AML-193 (cell line): ENCODE data around the gene WIPI1.
"Not testable (repeated sequence)": the region's sequence is repeated elsewhere in the genome, so short reads cannot be mapped to it uniquely, and the experiment has no call there.

Experiments
- DNase-seq, 2 experiments: peaks; one replicate each; lab custom pipeline; 2025; lab: John Stamatoyannopoulos, UW

Gene WIPI1

DNA sequence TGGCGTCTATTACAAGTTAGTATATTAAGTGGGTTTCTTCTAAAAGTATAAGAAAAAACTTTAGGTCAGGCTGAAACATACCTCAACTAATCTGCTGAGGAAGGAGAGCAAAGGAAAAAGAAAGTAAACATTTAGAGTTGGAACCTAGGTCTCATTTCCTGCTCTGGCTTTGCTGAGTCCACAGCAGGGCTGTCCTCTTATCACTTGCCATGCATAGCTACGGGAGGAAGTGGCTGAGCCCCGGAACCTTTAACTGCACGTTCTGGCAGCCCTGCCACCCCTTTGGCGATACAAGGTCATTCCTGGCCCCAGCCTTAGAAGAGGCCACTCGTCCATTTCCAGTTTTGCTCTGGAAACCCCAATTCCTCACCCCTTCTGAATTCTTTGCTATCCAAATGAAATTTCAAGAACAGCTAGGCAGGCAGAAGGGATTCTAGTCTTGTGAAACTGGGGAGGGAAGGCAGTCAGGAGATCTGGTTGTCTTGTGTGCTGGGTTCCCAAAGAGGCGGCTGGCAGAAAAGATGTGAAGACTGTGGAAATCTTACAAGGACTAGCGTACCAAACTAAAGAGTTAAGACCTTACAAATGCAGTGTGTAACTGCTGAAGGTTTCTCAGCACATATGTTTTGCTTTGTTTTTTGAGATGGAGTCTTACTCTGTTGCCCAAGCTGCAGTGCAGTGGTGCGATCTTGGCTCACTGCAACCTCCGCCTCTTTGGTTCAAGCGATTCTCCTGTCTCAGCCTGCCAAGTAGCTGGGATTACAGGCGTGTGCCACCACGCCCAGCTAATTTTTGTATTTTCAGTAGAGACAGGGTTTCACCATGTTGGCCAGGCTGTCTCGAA, 19.1 kb downstream of the WIPI1 start:
- peak; percentile 59 to 66 for DNase-seq

DNA sequence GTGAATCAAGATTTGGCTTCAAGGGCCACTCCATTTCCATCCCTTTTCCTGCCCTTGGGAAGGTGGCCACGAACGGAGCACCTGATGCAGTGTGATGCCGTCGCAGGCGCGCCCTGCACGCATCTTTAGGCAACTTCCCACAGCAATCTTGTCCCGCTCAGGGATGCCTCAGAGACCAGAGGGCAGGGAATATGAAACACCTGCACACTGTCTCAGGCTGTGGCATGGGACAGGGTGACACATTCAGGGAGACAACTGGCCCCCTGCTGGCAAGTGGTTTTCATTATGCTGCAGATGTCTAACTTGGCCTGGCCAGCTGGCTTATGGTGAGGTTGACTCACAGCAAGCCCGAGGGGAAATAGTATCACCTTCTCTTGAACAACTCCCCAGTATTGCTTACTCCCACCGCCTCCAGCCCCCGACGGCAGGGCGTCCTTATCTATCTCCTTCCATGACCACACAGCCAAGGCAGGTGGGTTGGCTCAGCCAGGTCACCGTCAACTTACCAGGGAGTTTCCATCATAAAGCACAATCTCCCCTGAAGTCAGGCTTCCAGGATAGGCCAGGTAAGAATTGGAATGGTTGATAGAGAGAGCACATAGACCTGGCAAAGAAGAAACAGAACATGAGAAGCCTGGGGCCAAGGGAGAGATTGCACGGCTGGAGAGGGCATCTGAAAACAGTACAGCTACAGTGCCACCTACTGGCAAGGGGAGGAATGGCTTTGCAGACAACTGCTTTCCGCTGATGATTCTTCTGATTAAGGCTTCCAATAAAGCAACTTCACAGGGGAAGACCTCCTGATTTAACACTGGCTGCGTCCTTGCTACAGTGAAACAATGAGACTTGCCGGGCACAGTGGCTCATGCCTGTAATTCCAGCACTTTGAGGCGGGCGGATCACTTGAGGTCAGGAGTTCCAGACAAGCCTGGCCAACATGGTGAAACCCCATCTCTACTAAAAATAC, 21.1 kb downstream of the WIPI1 start:
- peak; percentile 89 to 90 for DNase-seq

DNA sequence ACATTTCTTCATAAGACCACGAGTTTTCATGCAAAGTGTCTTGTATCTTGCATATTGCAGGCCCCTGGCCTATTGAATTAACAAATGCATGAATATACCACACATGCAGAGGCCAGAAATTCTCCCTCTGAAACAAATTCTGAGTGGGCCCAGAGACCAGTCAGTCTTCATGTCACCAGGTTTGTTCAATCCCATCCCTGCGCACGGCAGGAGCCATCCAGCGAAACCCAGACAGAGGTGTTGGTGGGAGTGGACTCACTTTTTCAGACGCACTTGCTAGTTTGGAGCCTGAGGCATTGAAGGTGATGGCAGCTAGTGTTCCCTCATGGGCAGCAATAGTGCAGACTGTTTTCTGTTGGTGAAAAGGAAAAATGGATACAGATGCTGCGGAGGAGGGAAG, 21.9 kb downstream of the WIPI1 start:
- no peak for DNase-seq

DNA sequence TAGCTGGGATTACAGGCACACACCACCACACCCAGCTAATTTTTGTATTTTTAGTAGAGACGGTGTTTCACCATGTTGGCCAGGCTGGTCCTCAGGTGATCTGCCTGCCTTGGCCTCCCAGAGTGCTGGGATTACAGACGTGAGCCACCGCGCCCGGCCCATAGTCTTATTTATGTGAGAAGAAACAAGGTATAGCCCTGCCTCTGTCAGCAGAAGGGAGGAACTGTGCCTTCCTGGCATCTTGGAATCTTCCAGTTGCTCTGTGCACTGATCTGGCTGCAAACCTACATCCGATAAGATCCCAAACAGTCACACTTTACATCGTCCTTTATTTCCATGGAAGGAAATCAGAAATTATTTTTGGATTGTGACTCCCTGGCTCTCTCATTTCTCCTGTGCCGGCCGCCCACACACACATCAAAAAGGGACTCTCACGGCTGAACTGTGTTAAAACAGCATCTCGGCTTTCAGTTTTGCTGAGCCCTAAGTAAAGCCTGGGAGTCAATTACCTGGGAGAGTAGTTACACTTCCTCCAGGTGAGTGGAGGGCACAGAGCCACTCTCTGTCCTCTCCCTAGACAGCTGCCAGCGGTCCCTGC, 23.3 kb downstream of the WIPI1 start:
- DNase-seq, result no peak

DNA sequence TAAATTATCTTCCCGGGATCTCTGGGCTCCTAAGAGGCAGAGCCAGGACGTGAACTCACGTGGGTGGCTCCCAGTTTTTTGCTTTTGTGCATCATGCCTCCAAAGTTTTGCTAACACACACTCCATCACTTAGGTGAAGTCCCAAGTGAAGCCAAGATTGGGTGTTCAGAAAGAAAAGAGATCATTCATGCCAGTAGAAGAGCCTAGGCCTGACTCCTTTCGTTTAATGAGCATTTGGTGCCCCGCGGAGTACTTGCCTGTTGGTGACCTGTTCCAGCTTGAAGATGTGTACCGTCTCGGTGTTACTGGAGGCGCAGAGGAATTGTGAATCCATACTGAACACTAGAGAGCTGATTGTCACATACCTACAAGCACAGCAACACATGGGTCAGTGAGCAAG, 24.1 kb downstream of the WIPI1 start:
- DNase-seq, result no peak

DNA sequence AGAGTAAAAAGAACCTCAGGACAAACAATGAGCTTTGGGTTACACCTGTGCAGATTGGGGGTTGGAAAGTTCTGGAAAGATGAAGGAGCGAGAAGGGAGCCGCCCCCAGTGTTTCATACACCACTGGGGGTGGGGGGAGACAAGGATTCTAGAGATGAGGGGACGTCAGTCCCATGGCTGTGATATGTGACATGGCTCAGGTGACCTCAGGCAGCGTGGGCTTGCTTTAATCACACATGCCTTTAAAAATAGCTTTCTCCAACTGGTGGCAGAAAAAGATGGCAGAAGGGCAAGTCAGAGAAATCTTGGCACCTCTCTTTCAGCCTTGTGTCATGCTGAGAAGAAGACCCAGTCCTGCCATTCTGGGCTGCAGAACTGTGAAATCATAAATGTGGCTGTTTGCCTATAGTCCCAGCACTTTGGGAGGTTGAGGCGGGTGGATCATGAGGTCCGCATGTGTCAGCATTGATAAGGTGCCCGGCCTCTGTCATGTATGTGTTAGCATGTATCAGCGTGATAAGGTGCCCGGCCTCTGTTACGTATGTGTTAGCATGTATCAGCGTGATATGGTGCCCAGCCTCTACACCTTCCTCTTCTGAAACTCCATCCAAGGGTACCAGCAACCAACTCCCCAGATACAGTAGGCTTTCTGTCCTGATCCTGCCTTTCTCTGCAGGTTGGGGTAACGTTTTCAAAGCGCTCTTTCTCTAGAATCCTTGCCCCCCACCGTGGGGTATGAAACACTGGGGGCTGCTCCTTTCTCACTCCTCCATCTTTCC, 25.0 kb downstream of the WIPI1 start:
- no peak for DNase-seq

DNA sequence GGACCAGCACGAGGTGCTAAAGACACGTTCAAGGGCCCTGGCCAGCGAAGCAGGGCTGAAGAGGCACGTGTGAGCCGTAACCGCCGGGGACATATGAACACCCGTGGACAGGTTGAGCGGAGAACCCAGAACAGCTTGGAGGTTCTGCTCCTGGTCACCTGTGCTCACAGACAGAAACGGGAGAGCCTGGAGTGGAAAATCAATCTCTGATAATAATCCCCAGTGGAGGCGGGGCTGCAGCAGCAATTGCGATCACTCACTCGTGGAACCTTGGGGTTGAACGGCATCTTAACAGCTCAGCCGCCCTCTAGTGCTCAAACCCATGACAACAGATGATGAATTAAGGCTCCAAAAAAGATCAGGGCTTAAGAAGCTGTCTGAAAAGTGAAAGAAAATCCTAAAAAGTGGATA, 25.6 kb downstream of the WIPI1 start:
- peak; percentile 38 for DNase-seq

DNA sequence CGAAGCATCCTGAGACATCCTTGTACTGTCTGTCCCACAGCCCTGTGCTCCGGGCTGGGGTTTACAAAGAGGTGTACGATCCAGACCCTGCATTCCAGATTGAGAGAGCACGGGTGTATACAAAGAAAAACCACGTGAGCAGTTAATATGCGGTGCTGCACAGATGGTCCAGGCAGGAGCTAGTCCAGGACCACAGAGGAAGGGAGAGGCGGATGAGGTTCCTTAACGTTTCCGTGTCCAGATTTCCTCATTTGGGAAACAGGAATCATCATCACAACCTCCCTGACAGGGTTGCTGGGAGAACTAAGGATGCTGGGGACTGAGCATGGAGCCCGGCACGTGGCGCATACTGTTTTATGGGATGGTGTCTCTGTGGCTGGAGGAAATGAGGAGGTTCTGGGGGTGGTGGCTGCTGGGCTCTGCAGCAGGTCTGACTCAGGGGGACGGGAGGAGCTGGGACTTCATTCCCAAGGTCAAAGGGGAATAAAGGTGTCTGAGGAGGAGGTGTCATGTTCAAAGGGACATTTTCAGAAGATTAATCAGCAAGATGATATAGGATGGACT, 26.2 kb downstream of the WIPI1 start:
- DNase-seq, result no peak

DNA sequence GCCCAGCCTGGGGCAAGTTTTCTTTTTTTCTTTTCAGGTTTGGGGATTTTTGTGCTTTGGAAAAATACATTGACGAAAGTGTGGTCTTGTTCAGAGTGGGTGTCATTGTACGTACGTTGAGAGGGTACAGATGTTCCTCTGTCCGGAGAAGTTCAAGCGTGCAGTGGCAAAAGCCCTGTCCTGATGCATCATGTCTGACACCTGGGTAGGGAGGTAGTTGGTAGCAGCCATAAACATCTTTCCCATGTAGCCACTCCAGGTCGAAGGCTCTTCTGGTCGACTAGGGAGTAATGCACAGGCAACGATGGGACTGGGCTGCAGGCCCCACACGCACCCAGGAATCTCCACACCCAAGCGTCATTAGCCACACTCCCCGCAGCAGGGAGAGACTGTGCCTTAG, 27.4 kb downstream of the WIPI1 start:
- DNase-seq, result no peak

DNA sequence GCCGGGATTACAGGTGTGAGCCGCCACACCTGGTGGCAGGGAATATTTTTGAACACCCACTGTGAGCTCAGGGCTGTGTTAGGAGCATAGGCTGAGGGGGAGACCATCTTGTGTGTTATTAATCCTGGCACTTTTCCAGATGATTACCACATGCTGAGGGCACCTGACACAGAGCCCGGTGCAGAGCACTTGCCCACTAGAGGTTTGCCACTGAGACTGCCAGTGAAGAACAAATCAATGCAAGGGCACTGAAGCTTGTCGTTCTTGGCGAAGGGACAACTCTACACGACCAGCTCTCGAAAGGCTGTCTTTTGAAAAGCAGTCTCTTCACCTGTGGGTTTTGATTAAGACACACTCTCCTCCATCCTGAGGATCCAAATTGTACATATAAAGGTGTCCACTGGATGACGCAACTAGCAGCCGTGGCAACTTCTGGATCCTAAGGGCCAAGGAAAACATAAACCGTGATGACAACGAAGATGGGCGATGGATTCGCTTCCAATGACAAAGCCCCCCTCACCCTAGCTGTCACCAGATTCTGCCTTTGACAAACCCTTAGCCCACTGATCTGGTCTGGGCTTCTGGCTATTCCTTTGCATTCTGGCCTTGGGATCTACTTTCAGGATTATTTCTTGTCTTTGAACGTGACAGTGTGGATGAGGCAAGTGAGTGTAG, 28.7 kb downstream of the WIPI1 start:
- no peak for DNase-seq

DNA sequence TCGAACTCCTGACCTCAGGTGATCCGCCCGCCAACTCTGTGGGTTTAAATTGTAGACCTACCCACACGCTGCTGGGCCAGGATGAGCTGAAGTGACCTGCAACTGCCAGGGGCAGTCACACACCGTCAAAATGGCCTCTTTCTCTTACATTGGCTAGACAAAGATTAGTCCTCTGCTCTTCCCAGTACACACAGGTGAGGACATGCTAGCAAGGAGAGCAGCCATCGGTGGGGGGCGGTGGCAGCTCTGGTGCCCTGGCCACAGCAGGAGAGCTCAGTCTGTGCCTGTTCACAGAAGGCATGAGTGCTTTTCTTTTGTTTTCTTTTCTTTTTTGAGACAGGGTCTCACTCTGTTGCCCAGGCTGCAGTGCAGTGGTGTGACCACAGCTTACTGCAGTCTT, 29.7 kb downstream of the WIPI1 start:
- DNase-seq, result no peak

DNA sequence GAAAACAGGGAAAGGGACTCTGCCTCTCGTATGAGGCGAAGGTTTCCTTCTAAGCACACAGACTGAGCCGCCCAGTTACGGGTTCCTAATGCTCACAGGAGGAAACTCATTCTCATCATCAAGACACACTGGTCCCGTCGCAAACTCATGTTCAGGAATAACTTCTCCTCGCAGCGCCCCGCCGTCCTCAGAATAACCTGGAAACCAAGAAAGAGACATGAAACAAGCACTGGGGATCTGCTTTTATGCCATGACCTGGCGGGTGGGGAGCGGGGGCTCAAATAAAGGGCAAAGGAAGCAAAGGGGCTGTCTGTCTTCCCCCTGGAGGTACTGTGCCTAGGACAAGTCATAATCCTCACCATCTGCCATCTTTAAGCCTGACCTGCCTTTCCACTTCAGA, 31.3 kb downstream of the WIPI1 start:
- no peak for DNase-seq

DNA sequence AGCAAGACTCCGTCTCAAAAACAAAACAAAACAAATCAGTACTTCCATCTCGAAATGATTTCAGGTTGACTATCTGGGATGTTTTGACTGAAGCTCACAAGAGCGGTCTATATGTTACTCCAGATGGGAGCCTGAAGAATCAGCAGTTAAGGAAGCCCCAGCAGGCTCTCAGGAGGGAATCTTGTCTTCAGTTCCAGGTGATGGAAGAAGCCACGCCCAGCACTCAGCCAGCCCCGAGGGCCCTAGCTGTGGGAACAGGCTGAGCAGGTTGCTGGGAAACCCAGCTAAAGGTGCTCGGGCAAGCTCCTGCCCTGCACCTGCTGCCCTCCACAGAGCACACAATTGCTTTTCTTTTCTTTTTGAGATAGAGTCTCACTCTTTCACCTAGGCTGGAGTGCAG, 32.4 kb downstream of the WIPI1 start:
- no peak for DNase-seq

DNA sequence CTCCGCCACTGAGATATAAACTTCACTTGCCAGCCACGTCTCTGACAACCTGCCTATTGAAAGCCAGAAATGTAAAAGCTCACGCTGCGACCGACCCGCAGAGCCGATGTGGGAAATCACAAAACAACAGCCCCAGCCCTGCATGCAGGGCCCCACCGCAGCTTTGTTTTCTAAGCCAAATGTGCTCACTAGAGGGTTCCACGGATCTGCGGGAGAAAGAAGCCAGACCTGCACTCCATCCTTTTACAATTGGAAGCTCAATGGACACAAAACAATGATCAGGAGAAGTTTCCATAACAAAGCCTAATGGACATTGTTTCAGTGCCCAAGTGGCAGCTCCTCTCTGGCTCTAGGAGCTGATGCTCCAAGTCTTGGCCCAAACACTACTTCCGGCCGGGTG, 33.1 kb downstream of the WIPI1 start:
- DNase-seq, result no peak

DNA sequence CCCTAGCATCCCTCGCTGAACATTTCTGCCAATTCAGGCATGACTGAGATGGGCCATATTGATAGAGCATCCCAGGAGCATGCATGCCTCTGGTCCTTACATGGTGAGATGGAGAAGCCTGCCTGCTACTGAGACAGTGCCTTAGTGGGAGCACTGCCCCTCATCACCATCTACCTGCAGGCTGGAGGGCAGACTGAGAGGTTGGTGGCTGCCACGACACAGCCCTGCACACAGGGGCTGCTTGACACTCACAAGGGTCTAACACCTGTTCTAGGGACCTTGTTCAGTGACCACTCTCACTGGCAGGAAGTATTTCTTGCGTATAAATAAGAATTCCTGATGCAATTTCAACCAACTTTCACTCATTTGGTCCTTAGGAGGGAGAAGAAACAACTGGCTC, 34.0 kb downstream of the WIPI1 start:
- DNase-seq, result no peak

DNA sequence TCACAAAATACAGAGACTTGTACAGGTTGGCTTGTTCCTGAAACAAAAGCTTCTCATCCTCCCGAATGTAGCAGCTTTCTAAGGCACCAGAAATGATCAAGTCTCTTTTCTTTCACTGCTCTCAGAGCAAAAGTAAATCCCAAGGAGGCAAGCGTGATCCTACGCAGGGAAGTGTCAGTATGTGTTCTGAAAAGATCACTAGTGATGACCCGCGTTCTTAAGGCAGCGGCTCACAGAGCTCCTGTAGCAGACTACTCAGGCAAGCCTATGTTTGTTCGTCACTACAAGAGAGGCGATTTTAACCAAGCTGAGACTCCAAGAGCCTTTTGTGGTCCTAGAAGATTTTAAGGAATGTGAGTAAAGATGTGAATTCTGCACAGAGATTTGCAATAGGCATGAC, 34.5 kb downstream of the WIPI1 start:
- no peak for DNase-seq

DNA sequence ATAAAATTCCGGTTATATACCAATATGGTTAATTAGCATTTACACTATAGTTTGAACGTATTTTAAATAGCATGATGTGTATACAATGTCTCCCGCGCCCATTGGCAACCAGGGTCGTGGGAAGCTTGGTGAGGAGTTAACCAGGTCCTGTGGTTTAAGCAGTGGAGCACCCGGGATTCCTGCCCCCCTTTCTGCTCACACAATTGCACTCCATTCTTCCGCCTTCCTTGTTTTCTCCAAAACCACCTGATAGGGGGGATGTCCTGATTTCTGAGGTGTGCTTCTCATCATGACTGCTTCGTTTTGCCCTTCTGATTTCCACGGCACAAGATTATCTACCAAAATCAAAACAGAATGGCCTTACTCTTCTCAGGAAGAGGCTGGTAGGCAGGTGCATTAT, 35.8 kb downstream of the WIPI1 start:
- no peak for DNase-seq

DNA sequence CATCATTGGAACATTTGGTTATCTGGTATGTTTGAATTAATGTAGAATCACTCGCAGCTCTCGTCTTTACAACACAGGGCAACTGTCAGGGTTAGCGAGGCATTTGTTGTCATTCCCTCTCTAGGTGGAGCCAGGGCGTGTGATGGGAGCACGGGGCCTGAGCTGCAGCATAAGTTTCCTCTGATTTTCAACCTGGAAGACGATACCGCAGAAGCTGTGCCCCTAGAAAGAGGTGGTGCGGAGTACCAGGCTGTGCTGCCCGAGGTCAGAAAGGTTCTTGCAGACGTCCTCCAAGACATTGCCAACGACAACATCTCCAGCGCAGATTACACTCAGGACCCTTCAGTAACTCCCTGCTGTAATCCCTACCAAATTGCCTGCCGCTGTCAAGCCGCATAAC, 37.2 kb downstream of the WIPI1 start:
- no peak for DNase-seq

DNA sequence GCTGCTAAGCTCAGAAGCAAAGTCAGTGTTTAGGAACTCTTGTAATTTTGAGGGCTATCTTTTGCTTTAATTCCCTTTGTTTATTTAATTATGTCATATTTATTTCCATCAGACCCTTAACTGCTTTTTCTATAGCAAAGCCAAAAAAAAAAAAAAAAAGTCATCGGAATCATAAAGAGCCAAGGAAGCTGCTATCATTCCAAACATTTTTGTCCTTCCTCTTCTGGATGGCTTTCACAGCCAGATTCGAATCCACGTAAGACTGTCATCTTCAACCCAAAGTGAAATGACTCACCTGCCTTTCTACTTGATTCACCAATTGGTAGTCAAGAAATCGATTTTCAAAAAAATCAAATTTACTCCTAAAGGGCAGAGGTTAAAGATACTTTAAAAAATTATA, 38.4 kb downstream of the WIPI1 start:
- no peak for DNase-seq

DNA sequence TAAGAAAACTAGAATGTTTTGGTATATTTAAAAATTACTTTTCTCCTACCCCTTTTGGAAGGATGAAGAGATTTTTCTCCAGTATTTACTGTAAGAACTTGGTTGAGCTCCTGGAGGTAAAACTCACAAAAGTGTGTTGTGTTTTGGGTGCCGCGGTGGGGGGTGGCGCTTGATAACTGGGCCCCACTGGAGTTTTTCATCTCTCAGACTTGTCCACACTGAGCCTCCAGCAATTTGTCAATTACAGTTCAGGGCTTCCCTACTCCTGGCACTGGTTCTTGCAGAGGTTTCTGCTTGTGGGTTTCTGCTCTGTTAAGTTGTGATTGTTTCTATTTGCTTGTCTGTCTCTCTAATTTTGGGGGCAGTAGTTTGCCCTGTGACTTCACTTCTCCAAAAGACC, 40.0 kb downstream of the WIPI1 start:
- no peak for DNase-seq

DNA sequence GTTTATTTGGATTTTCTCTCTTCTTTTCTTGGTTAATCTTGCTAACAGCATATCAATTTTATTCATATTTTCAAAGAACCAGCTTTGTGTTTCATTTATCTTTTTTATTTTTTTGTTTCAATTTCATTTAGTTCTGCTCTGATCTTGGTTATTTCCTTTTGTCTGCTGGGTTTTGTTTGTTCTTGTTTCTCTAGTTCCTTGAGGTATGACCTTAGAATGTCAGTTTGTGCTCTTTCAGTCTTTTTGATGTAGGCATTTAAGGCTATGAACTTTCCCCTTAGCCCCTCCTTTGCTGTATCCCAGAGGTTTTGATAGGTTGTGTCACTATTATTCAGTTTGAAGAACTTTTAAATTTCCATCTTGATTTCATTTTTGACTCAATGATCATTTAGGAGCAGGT, 42.4 kb downstream of the WIPI1 start:
- DNase-seq, result not testable (repeated sequence)
